ENCODE results near the gene TFPI.

The TFPI gene

DNA sequence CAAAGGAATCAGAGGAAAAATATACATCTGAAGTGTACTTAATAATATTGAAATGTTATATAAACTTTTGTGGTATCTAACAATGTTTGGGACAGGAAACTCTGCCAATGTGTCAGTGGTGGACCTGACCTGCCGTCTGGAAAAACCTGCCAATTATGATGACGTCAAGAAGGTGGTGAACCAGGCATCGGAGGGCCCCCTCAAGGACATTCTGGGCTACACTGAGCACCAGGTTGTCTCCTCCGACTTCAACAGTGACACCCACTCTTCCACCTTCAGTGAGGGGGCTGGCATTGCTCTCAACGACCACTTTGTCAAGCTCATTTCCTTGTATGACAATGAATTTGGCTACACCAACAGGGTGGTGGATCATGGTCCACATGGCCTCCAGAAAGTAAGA is 138.8 kb downstream of the TFPI start:
- DNase-seq (ENCODE audit: low read depth in 2 of 2): no peak

Data from activated CD8-positive, alpha-beta memory T cell treated with anti-CD3 and anti-CD28 coated beads for 4 hours (primary cell).